Epithelial cell of esophagus (primary cell): ENCODE data around the gene SRSF12.
"Not testable (repeated sequence)": the region's sequence is repeated elsewhere in the genome, so short reads cannot be mapped to it uniquely, and the experiment has no call there.

Experiments
- DNase-seq: peaks from one replicate; pipeline ENCODE4 v3.0.0; 2010; ENCODE audit warnings: low read depth
- H3K4me3 ChIP-seq: 2 replicates; pipeline ENCODE4 v1.5.1; 2011; ENCODE audit warnings: mild to moderate bottlenecking, low read length, control low read depth
- CTCF ChIP-seq: IDR thresholded peaks from 2 replicates; pipeline ENCODE4 v1.5.1; 2011; ENCODE audit warnings: low read depth, mild to moderate bottlenecking, low read length, control low read depth, inconsistent platforms; ENCODE audit not compliant: insufficient read depth; ENCODE audit errors: missing control alignments

The SRSF12 gene

GRCh38 chr6:89071036-89071435, 46.8 kb downstream of the SRSF12 start:
- TF ChIP-seq CTCF = no peak
- no peak for DNase-seq

GRCh38 chr6:89069536-89070163, 48.2 kb downstream of the SRSF12 start:
- TF ChIP-seq CTCF = no peak
- no peak for DNase-seq
- H3K4me3 ChIP-seq = no peak overlapping the region

More at GRCh38 chr6:89071036-89071435, 46.8 kb downstream of the SRSF12 start:
- no peak overlapping the region for H3K4me3 ChIP-seq

GRCh38 chr6:89068695-89069094, 49.2 kb downstream of the SRSF12 start:
- TF ChIP-seq CTCF = no peak
- no peak for DNase-seq
- H3K4me3 ChIP-seq = no peak overlapping the region

- peak; percentile 81 for DNase-seq
- no peak overlapping the region for H3K4me3 ChIP-seq
- no peak for TF ChIP-seq CTCF
Measured at GRCh38 chr6:89067796-89068195, 50.1 kb downstream of the SRSF12 start.

GRCh38 chr6:89066940-89067646, 50.8 kb downstream of the SRSF12 start:
- H3K4me3 ChIP-seq = no peak overlapping the region
- DNase-seq = no peak
- TF ChIP-seq CTCF = no peak

- not testable (repeated sequence) for DNase-seq, H3K4me3 ChIP-seq
Measured at GRCh38 chr6:89066121-89066520, 51.8 kb downstream of the SRSF12 start.

GRCh38 chr6:89064931-89065330, 52.9 kb downstream of the SRSF12 start:
- DNase-seq, H3K4me3 ChIP-seq: not testable (repeated sequence)

- H3K4me3 ChIP-seq = no peak overlapping the region
- no peak for TF ChIP-seq CTCF
- DNase-seq = no peak
Measured at GRCh38 chr6:89063881-89064280, 54.0 kb downstream of the SRSF12 start.
